Measurements from ENCODE around the gene LLGL1.

LLGL1 gene

DNA sequence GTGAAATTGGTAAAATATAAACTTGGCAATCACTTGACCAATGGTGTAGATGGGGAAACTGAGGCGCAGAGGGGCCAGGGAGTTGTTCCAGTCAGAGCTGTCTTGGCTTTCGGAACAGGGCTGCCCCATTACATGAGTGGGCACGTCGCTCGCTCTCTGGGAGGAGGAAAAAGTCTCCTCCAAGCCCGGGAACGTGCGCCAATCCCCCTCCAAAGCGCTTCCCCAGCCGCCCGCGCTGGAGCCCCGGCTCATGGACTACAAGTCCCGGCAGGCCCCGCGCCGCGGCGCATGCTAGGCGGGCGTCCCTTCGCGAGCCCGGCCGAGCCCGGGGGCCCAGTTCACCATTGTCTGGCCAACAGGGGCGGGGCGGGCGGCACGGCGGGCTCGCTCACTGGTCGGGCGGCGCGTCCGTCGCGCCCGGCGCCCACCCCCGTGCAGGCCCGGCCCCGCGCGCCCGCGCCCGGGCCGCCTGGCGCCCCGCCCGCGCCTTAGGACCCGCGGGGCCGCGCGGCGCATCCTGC is at the start of gene LLGL1:
LLGL1 (plus strand) TSS at position 515 of the 521 bp plus-strand sequence. CDS start 48 bp downstream, outside the sequence.
- DNase-seq (ENCODE audit: low read depth): peak; percentile 55

- no peak for DNase-seq (ENCODE audit: low read depth)
Measured at GRCh38 chr17:18176176-18176575, 49.3 kb upstream of the LLGL1 start.

GRCh38 chr17:18177133-18177532 is 48.3 kb upstream of the LLGL1 start:
- no peak for DNase-seq (ENCODE audit: low read depth)

DNA sequence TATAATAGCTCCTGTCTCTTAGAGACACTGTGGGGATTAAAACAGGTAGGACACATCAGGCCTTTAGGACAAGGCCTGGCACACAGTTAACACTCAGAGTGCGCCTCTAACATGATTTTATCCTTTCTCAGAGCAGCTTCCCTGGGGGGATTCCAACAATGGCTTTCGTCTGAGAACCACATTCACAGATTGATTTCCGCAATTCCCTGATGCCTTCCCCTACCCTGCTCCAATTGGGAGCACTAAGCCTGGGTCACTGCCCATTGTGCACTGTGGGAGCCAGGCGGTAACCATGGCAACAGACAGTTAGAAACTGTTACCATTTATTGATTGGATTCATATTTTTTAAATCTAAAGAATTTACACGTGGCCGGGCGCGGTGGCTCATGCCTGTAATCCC is 47.7 kb upstream of the LLGL1 start:
- no peak for DNase-seq (ENCODE audit: low read depth)

- no peak for DNase-seq (ENCODE audit: low read depth)
Measured at GRCh38 chr17:18179196-18179595, 46.2 kb upstream of the LLGL1 start.

GRCh38 chr17:18179804-18180203 is 45.6 kb upstream of the LLGL1 start:
- no peak for DNase-seq (ENCODE audit: low read depth)

DNA sequence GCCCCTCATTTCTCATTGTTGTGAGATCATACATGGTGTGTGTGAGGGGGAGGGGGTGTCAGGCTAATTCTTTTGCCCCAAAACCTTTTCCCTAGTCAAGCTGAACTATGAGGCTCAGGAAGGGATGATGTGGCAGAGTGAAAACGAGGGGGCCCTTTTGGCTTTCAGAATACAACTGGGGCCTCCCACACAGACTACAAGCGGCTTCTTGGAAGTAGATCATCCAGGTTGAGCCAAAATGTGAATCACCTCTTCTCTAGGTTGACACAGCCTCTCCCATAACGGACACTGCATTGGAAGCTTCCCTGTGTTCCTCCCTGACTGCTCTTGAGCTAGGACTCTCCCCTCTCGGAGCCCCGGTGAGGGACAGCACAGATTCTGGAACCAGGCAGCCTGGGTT is 44.1 kb upstream of the LLGL1 start:
- DNase-seq (ENCODE audit: low read depth): no peak

GRCh38 chr17:18182110-18182977 is 43.1 kb upstream of the LLGL1 start:
- DNase-seq (ENCODE audit: low read depth): no peak

- no peak for DNase-seq (ENCODE audit: low read depth)
Measured at GRCh38 chr17:18182978-18183333, 42.5 kb upstream of the LLGL1 start.

DNA sequence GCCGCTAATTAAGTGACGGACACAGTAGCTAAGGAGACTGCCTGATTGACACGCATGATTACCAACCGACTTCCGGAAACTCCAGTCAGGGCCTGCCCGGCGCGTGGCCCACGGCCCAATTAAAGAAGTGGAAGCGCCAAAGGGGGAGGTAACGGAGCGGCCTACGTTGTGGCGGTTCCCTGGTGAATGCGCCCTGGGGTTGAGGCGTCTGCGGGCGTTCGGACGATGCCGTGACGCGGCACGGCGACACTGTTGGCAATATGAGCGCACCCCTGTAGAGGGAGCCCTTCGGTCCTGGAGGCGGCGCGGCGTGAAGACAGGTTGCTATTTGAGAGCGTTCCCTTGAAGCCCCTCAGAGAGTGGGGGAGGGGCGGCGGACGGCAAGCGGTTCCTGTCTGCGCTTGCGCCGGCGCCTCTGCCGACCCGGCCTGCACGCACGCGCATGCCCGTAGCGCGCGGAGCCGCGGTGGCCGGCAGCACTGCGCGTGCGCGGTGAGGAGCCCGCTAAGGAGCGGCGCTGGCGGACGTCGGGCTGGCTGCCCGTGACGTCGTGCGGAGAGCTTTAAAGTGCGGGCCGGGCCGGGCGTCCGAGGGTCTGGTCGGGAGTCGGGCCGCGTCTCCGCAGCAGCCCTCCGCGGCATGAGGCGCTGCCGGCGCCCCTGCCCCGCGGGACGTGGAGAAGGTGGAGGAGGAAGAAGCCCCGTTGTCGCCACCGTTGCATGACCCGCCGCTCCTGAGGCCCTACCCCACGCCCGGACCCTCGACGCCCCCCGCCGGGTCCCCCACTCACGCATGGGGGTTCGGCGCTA is 41.9 kb upstream of the LLGL1 start, which contains the start of gene ALKBH5:
ALKBH5 (plus strand) TSS at position 495 of the 809 bp plus-strand sequence. CDS start 416 bp downstream, outside the sequence.
- peak; percentile 97 for DNase-seq (ENCODE audit: low read depth)

DNA sequence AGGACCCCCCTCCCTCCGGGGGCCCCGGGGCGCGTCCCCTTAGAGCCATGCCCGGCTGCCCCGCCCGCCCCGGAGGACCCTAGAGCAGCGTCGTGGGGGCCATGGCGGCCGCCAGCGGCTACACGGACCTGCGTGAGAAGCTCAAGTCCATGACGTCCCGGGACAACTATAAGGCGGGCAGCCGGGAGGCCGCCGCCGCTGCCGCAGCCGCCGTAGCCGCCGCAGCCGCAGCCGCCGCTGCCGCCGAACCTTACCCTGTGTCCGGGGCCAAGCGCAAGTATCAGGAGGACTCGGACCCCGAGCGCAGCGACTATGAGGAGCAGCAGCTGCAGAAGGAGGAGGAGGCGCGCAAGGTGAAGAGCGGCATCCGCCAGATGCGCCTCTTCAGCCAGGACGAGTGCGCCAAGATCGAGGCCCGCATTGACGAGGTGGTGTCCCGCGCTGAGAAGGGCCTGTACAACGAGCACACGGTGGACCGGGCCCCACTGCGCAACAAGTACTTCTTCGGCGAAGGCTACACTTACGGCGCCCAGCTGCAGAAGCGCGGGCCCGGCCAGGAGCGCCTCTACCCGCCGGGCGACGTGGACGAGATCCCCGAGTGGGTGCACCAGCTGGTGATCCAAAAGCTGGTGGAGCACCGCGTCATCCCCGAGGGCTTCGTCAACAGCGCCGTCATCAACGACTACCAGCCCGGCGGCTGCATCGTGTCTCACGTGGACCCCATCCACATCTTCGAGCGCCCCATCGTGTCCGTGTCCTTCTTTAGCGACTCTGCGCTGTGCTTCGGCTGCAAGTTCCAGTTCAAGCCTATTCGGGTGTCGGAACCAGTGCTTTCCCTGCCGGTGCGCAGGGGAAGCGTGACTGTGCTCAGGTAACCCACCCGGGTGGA is 41.0 kb upstream of the LLGL1 start:
- DNase-seq (ENCODE audit: low read depth): no peak

DNA sequence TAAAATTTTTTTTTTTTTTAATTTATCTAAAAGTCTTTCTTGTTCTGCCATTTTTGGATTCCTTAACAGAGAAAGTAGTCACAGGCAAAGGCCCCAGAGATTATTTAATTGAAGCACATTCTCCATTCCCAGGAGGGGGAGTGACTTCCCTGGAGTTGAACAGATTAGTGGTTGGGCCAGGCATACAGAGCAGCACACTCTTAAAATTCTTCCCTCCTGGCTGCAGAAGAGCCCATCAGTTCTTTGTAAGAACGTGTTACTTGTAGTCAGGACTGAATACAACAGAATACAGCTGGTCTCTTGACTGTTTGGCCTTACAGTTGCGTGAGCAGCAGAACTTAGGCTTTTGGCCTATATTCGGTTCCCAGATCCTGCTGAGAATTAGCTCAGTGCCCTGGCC is 40.0 kb upstream of the LLGL1 start:
- no peak for DNase-seq (ENCODE audit: low read depth)

- DNase-seq (ENCODE audit: low read depth): no peak
Measured at GRCh38 chr17:18185832-18186626, 39.4 kb upstream of the LLGL1 start.

DNA sequence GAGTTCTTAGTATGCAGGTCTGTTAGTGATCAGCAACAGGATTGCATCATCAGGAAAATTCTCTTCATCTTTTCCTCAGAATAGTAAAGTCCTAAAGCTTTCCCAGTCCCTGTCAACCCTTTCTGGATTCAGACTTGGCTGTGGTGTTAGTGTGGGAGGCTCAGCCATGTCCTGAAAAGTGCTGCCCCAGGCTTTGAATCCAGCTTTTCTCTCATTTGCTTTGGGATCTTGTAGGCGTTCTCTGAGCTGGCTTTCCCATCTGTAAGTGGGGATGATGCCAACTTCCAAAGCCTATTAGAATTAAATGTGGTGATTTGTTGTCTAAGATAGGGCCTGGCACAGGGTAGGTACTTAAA is 38.8 kb upstream of the LLGL1 start:
- DNase-seq (ENCODE audit: low read depth): no peak

DNA sequence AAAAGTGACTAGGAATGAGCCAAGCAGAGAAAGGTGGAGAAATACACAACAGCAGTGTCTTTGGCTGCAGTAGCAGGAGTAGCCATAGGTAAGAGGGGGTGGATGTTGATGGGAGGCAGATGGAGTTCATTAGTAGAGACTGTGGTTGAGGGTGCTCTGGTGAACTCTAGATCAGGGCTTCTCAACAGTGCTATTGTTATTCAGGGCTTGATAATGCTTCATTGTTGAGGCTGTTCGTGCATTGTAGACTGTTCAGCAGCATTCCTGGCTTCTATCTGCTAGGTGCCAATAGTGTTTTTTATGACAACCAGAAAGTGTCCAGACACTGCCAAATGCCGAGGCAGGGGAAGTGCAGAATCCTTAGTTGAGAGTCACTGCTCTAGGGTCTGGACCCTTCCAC is 38.2 kb upstream of the LLGL1 start:
- no peak for DNase-seq (ENCODE audit: low read depth)

DNA sequence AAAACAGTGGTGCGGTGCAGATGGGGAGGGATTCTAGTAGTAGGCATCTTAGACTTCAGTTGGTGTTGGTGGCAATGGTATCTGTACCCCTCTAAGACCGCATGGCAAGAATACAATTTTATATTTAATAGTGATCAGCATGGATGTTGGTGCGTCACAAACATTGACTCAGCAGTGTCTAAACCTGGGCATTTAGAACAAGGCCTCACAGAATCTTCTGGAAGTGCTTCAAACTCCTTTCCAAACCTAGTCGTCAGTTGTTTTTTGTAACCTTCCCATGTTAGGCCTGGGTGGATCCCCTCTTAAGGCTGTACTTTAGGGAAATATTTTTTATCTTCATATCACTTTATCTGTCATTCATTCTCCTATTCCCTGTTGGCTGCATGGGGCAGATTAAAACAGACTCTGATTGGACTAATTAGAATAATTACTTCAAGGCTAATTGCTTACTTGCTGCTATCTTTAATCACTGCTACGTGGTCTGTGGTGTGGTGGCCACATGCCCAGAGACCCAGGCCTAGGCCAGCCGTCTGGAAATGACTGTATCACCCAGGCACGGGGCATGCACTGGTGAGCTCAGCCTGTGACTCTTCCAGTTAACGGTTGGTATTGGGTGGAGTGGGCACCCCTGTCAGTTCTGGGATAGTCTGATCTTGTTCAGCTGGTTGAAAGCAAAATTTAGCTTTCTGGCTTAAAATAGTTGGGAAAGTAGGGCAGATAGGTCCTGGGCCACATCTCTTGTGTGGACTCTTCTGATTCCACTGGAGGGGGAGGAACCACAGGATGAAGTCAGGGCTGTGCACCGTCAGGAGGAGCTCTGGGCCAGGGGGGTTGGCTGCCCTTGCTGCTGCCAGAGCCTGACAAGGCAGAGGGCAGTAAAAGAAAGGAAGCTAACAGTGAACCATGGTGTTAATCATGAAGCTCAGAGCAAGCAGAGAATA is 37.3 kb upstream of the LLGL1 start:
- DNase-seq (ENCODE audit: low read depth): no peak

DNA sequence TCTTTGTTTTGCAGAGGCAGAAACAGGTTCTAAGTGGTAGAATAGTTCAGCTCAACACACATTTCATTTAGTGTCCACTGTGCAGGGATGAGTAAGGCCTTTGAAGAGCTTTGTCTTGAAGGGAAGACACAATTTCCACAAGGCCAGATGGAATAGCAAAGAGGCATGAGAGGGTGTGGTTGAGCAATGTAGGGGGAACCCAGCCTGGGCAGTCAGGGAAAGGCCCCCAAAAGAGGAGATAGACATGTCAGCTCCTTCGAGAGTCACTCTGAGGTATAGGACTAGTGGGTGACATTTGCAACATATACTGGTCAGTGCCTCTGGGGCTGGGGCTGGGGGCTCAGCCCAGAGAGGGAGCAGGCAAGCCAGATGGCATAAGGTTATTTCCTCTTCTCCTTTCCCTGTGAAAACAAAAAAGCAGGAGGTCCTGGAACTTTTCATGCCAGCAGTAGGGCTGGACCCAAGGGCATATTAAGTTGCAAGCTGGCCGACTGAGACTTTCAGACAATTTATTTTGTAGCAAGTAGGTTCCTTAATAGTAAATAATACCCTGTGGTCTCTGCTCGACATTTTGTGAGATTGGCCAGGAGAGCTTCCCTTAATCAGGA is 34.7 kb upstream of the LLGL1 start:
- no peak for DNase-seq (ENCODE audit: low read depth)

- DNase-seq (ENCODE audit: low read depth): no peak
Measured at GRCh38 chr17:18191236-18191667, 34.2 kb upstream of the LLGL1 start.

GRCh38 chr17:18191967-18192366 is 33.5 kb upstream of the LLGL1 start:
- no peak for DNase-seq (ENCODE audit: low read depth)

Data from HS-5 (cell line).